GM12878 (cell line): Measurements from ENCODE around the gene INSYN2B. TPM values are rescaled to one million over a fixed set of nuclear protein-coding genes. Genes with fewer than 3 reads are reported as not detected.

Source experiments
- ATAC-seq: fragments of 200-7000 bp; cut with Tn5 transposase; 3 replicates; pipeline ENCODE4 v1.9.1; 2020; ENCODE audit warnings: mild to moderate bottlenecking, moderate library complexity
- BruUV-seq: library from RNA; stranded (reverse); fragments of 400-500 nt; replicated peaks from 2 replicates; lab custom pipeline; 2021; lab: Mats Ljungman, UMichigan
- CTCF ChIA-PET: fragments of 300-600 bp; sonication (Branson Sonifier 250); formaldehyde crosslinking; extraction: SDS; loops from one replicate; lab custom pipeline; 2021; ENCODE audit warnings: inconsistent platforms; lab: Yijun Ruan, JAX
- POLR2A ChIA-PET: fragments of 350-600 bp; formaldehyde crosslinking; extraction: SDS; loops from one replicate; lab custom pipeline; 2021; ENCODE audit warnings: inconsistent platforms; lab: Charles Lee
- RAD21 ChIA-PET: fragments of 300-600 bp; sonication (Branson Sonifier 250); formaldehyde crosslinking; loops from one replicate; lab custom pipeline; 2023; ENCODE audit warnings: antibody characterized with exemption; ENCODE audit not compliant: unreplicated experiment; lab: Charles Lee
- SMC1A ChIA-PET: fragments of 300-600 bp; sonication (Branson Sonifier 250); formaldehyde crosslinking; loops from one replicate; lab custom pipeline; 2023; ENCODE audit not compliant: unreplicated experiment, uncharacterized antibody; lab: Charles Lee
- DNase-seq: peaks from one replicate; pipeline ENCODE4 v3.0.0-alpha.2; 2011; ENCODE audit warnings: low read depth, low spot score
- FAIRE-seq: peaks from 3 replicates; lab custom pipeline; 2011; peaks lifted over from hg19 to GRCh38; lab: Jason Lieb, UNC
- H2AFZ ChIP-seq: 2 replicates; pipeline ENCODE4 v1.6.0; 2011; ENCODE audit warnings: low read depth, low read length, control low read depth; ENCODE audit not compliant: control insufficient read depth
- H3K27ac ChIP-seq: 2 replicates; pipeline ENCODE4 v1.5.1; 2011; ENCODE audit warnings: control low read depth; ENCODE audit not compliant: control insufficient read depth, insufficient read depth
- H3K27me3 ChIP-seq, 2 experiments: replicated peaks in 1 of 2; 2 replicates each; pipeline versions ENCODE4 v1.6.0 to v1.6.1; 2011; ENCODE audit warnings: low read length in 1 of 2; ENCODE audit not compliant: control insufficient read depth in 2 of 2, insufficient read depth in 2 of 2
- H3K36me3 ChIP-seq, 2 experiments: 2 replicates each; pipeline ENCODE4 v1.5.1; 2011; ENCODE audit warnings: low read length in 1 of 2; ENCODE audit not compliant: control insufficient read depth in 2 of 2, insufficient read depth in 2 of 2
- H3K4me1 ChIP-seq: 2 replicates; pipeline ENCODE4 v1.6.1; 2011; ENCODE audit warnings: mild to moderate bottlenecking, low read length, moderate library complexity, mixed read lengths; ENCODE audit not compliant: control insufficient read depth, insufficient read depth
- H3K4me2 ChIP-seq: 2 replicates; pipeline ENCODE4 v1.6.0; 2011; ENCODE audit warnings: control low read depth; ENCODE audit not compliant: control insufficient read depth, insufficient read depth
- H3K4me3 ChIP-seq: fragments of 200-600 bp; sonication (generic); 2 replicates; pipeline ENCODE4 v1.5.1; 2016
- H3K79me2 ChIP-seq: 2 replicates; pipeline ENCODE4 v1.6.0; 2011; ENCODE audit warnings: low read length; ENCODE audit not compliant: control insufficient read depth, insufficient read depth
- H3K9ac ChIP-seq: 2 replicates; pipeline ENCODE4 v1.8.0; 2011; ENCODE audit warnings: low read length, control low read depth, mixed read lengths; ENCODE audit not compliant: control insufficient read depth, insufficient read depth
- H3K9me3 ChIP-seq: replicated peaks from 3 replicates; pipeline ENCODE4 v1.5.1; 2011; ENCODE audit warnings: mild to moderate bottlenecking, low read length; ENCODE audit not compliant: control insufficient read depth, insufficient read depth
- H4K20me1 ChIP-seq: 2 replicates; pipeline ENCODE4 v1.6.0; 2011; ENCODE audit not compliant: control insufficient read depth, insufficient read depth
- BRCA1 ChIP-seq: IDR thresholded peaks from 2 replicates; pipeline ENCODE4 v1.6.1; 2011; ENCODE audit warnings: low read depth, low read length, improper control_type of control experiment
- CREM ChIP-seq: IDR thresholded peaks from 2 replicates; pipeline ENCODE4 v1.6.1; 2014; ENCODE audit warnings: antibody characterized with exemption, low read depth
- MTA2 ChIP-seq: fragments of 450-650 bp; IDR thresholded peaks from 2 replicates; pipeline ENCODE4 v1.6.1; 2016; ENCODE audit warnings: low read depth, mild to moderate bottlenecking, moderate library complexity
- NFXL1 ChIP-seq: fragments of 450-650 bp; IDR thresholded peaks from 2 replicates; pipeline ENCODE4 v1.6.1; 2017; ENCODE audit warnings: antibody characterized with exemption, mild to moderate bottlenecking, borderline replicate concordance
- RELB ChIP-seq: fragments of 450-650 bp; IDR thresholded peaks from 2 replicates; pipeline ENCODE4 v1.6.1; 2017; ENCODE audit warnings: low read depth, mild to moderate bottlenecking, moderate library complexity
- SMARCA5 ChIP-seq: fragments of 450-650 bp; IDR thresholded peaks from 2 replicates; pipeline ENCODE4 v1.6.1; 2017; ENCODE audit warnings: mild to moderate bottlenecking
- TBL1XR1 ChIP-seq: IDR thresholded peaks from 2 replicates; pipeline ENCODE4 v1.6.1; 2012; ENCODE audit warnings: low read depth, low read length, improper control_type of control experiment
- WGBS: methylation state at CpG from one replicate; pipeline ENCODE4 v1.1.6; 2016; ENCODE audit warnings: low lambda C conversion rate; ENCODE audit not compliant: insufficient replicate concordance, insufficient coverage; ENCODE audit errors: missing lambda C conversion rate; 5-methylcytosine and 5-hydroxymethylcytosine counted together
- in situ Hi-C: fragments of 300-500 bp; cut with MboI; formaldehyde crosslinking; loops from 9 replicates; pipeline ENCODE4 v1.14.3; 2018; ENCODE audit warnings: mixed read lengths
- intact Hi-C: fragments of 100-400 bp; cut with micrococcal nuclease; formaldehyde crosslinking; loops from one replicate; pipeline ENCODE4 v1.14.2; 2022; ENCODE audit not compliant: unreplicated experiment
- polyA plus RNA-seq, 11 experiments: library from polyadenylated mRNA; depleted of rRNA in 4 of 11; unstranded in 6 of 11; stranded (reverse) in 5 of 11; fragments of >200 nt; fragmentation: Nextera tagmentation in 4 of 11; fragmentation: Illumina TruSeq in 1 of 11; extraction: Ambion mirVana in 4 of 11; extraction: Trizol in 1 of 11; gene quantifications; 1 replicate in 1 of 11; 2 replicates in 10 of 11; pipeline versions ENCODE4 v1.2.1 to v1.2.3, GENCODE V29; 2011 to 2016; ENCODE audit warnings: inconsistent platforms in 2 of 11, missing spikeins in 2 of 11, low read depth in 1 of 11
- total RNA-seq, 4 experiments: library from RNA; depleted of rRNA in 3 of 4; stranded (reverse); fragments of >200 nt in 3 of 4; fragmentation: Illumina TruSeq in 1 of 4; extraction: Trizol in 1 of 4; gene quantifications; 2 replicates each; pipeline versions ENCODE4 v1.2.1 to v1.2.3, GENCODE V29; 2013 to 2021
- TF ChIP-seq, protein P1 (sequence below): fragments of 450-650 bp; IDR thresholded peaks from 2 replicates; pipeline ENCODE4 v1.6.1; 2016; ENCODE audit warnings: mild to moderate bottlenecking

Gene INSYN2B
- total and polyA plus RNA-seq, 10 of the 15 experiments (the other 5 are each of a cell fraction or from before 2014, with no cell fraction given), result 0.05 to 0.27 (median 0.13) TPM; not detected in 7

DNA sequence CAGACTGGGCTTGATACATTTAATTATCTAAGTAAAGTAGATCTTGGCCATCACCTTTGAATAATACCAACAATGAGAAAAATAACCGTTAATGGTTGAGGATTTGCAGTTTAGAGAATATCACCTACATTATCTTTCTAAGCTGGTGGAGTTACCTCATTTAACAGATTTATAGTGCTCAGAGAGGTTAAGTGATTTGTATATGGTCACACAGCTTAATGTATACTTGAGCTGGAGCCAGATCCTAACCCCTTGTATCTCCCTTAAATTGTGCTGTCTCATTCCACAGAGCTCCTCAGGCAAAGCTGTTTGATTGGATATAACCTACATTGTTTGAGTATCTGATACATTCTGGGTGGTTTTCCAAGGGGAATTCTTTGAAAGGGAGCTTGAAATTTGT is 57.8 kb downstream of the INSYN2B start:
- no TSS peak for BruUV-seq
- no peak for TF ChIP-seq RELB
- TF ChIP-seq SMARCA5, result 0 out of 2 replicates have a peak, but pooled peaks have one; percentile 48
- TF ChIP-seq CREM, result no peak
- no peak for TF ChIP-seq NFXL1
- TF ChIP-seq MTA2, result no peak
- no peak for TF ChIP-seq TBL1XR1
- no peak for TF ChIP-seq BRCA1
- TF ChIP-seq, protein P1, sequence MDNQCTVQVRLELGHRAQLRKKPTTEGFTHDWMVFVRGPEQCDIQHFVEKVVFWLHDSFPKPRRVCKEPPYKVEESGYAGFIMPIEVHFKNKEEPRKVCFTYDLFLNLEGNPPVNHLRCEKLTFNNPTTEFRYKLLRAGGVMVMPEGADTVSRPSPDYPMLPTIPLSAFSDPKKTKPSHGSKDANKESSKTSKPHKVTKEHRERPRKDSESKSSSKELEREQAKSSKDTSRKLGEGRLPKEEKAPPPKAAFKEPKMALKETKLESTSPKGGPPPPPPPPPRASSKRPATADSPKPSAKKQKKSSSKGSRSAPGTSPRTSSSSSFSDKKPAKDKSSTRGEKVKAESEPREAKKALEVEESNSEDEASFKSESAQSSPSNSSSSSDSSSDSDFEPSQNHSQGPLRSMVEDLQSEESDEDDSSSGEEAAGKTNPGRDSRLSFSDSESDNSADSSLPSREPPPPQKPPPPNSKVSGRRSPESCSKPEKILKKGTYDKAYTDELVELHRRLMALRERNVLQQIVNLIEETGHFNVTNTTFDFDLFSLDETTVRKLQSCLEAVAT, result no peak
- no peak overlapping the region for H3K9ac ChIP-seq
- RAD21 ChIA-PET, result interaction anchor here (1.2 to 1.6 kb wide), 3 partner anchors 112 to 222 kb away, joined by 3 to 5 read pairs (median 4); no protein-coding TSS in a partner anchor
- H2AFZ ChIP-seq, result no peak overlapping the region
- SMC1A ChIA-PET, result interaction anchor here (0.7 to 3.0 kb wide), 10 partner anchors 9 to 220 kb away, joined by 3 to 13 read pairs (median 5); partner anchors contain the start of gene INSYN2B
- ATAC-seq, result no peak
- no peaks in the 10 kb centered on the region for H4K20me1 ChIP-seq
- DNase-seq, result no peak
- peaks cover 5% of the 10 kb centered on the region; the same call in 1 of the 2 replicates for H3K4me1 ChIP-seq
- no peak for FAIRE-seq
- WGBS, result 95% methylated on average over 1 of the region's 1 CpG
- no peak overlapping the region for H3K27ac ChIP-seq
- H3K79me2 ChIP-seq, result no peaks in the 10 kb centered on the region; the same call in 1 of the 2 replicates
- no peaks in the 10 kb centered on the region for H3K27me3 ChIP-seq
- intact Hi-C loops (no loop called here), in situ Hi-C loops (no loop called here)
- CTCF ChIA-PET, result interaction anchor here (0.6 to 1.2 kb wide), 6 partner anchors 9 to 90 kb away, joined by 3 to 4 read pairs (median 3); no protein-coding TSS in a partner anchor
- no peaks in the 10 kb centered on the region for H3K9me3 ChIP-seq
- no peak overlapping the region for H3K4me3 ChIP-seq
- H3K4me2 ChIP-seq, result no peak overlapping the region
- POLR2A ChIA-PET, result interaction anchor here (0.6 to 1.1 kb wide), 2 partner anchors 9 to 19 kb away, joined by 4 to 7 read pairs; no protein-coding TSS in a partner anchor
- H3K36me3 ChIP-seq, result peaks cover 2 to 6% of the 10 kb centered on the region in 2 experiments; a peak in 3 of 4 replicates
